DMS 273 (cell line): ENCODE measurements around the gene ROM1.
"Not testable (repeated sequence)": the region's sequence is repeated elsewhere in the genome, so short reads cannot be mapped to it uniquely, and the experiment has no call there.

Experiments used
- DNase-seq: peaks from one replicate; lab custom pipeline; 2025; ENCODE audit not compliant: unreplicated experiment; lab: John Stamatoyannopoulos, UW

ROM1 gene

GRCh38 chr11:62648185-62648966 lies 35.3 kb downstream of the ROM1 start:
- DNase-seq = peak; percentile 11

- no peak for DNase-seq
Measured at GRCh38 chr11:62648967-62649364, 35.9 kb downstream of the ROM1 start.

- no peak for DNase-seq
Measured at GRCh38 chr11:62649486-62649885, 36.4 kb downstream of the ROM1 start.

GRCh38 chr11:62650283-62650682 lies 37.2 kb downstream of the ROM1 start:
- DNase-seq = not testable (repeated sequence)

- no peak for DNase-seq
Measured at GRCh38 chr11:62652161-62653006, 39.3 kb downstream of the ROM1 start.

- DNase-seq = no peak
Measured at GRCh38 chr11:62654297-62654696, 41.2 kb downstream of the ROM1 start.

- no peak for DNase-seq
Measured at GRCh38 chr11:62656796-62657429, 43.9 kb downstream of the ROM1 start.

- DNase-seq = peak; percentile 80
Measured at GRCh38 chr11:62664405-62665074, 51.5 kb downstream of the ROM1 start.
